Natural killer cell (primary cell): ENCODE data around the gene IFT27. TPM values are rescaled to one million over a fixed set of nuclear protein-coding genes. Genes with fewer than 3 reads are reported as not detected.

Experiments used
- ATAC-seq, 3 donors: fragments of 150-1000 bp in 2 of 3; fragments of 200-7000 bp in 1 of 3; cut with Tn5 transposase; 1 replicate in 1 of 3; 2 replicates in 2 of 3; pipeline ENCODE4 v1.10.0; 2021; ENCODE audit warnings: mild to moderate bottlenecking in 2 of 3, moderate library complexity in 2 of 3
- DNase-seq, 2 donors: peaks; one replicate each; pipeline versions ENCODE4 v3.0.0 to v3.0.0-alpha.2; 2013 to 2021; ENCODE audit warnings: mixed read lengths in 1 of 2
- H3K27ac ChIP-seq: one replicate; pipeline ENCODE4 v1.5.1; 2013; ENCODE audit warnings: mild to moderate bottlenecking, low read length
- H3K27me3 ChIP-seq: one replicate; pipeline ENCODE4 v1.6.1; 2013; ENCODE audit warnings: low read length; ENCODE audit not compliant: control insufficient read depth, insufficient read depth
- H3K36me3 ChIP-seq: one replicate; pipeline ENCODE4 v1.6.1; 2013; ENCODE audit warnings: low read length; ENCODE audit not compliant: control insufficient read depth, insufficient read depth
- H3K4me1 ChIP-seq: one replicate; pipeline ENCODE4 v1.6.1; 2013; ENCODE audit warnings: low read length; ENCODE audit not compliant: control insufficient read depth, insufficient read depth
- H3K4me3 ChIP-seq: one replicate; pipeline ENCODE4 v1.5.1; 2013; ENCODE audit warnings: low read length
- H3K9me3 ChIP-seq: one replicate; pipeline ENCODE4 v1.6.1; 2013; ENCODE audit warnings: low read length; ENCODE audit not compliant: control insufficient read depth, insufficient read depth
- H3K27ac Mint-ChIP-seq, 2 donors: one replicate each; pipeline ENCODE4 v1.8.0; 2022; ENCODE audit warnings: mild to moderate bottlenecking in 2 of 2, mixed read lengths in 2 of 2, moderate library complexity in 1 of 2
- H3K27me3 Mint-ChIP-seq, 2 donors: one replicate each; pipeline ENCODE4 v1.8.0; 2022; ENCODE audit warnings: low read depth in 2 of 2, mixed read lengths in 2 of 2
- H3K36me3 Mint-ChIP-seq: one replicate; pipeline ENCODE4 v1.8.0; 2022; ENCODE audit warnings: mixed read lengths
- H3K4me1 Mint-ChIP-seq, 2 donors: one replicate each; pipeline ENCODE4 v1.8.0; 2022; ENCODE audit warnings: mixed read lengths in 2 of 2
- H3K4me3 Mint-ChIP-seq: one replicate; pipeline ENCODE4 v1.8.0; 2022; ENCODE audit warnings: mild to moderate bottlenecking, moderate library complexity, mixed read lengths
- H3K9me3 Mint-ChIP-seq, 2 donors: one replicate each; pipeline ENCODE4 v1.8.0; 2022; ENCODE audit warnings: mixed read lengths in 2 of 2
- WGBS: methylation state at CpG from one replicate; pipeline ENCODE4 v1.1.7; 2013; ENCODE audit warnings: missing lambda C conversion rate; ENCODE audit not compliant: insufficient coverage; 5-methylcytosine and 5-hydroxymethylcytosine counted together
- intact Hi-C: fragments of 100-400 bp; cut with micrococcal nuclease; formaldehyde crosslinking; loops from one replicate; pipeline ENCODE4 v1.14.2; 2022
- total RNA-seq, 4 donors: library from RNA; stranded (reverse); fragments of 120-200 nt in 1 of 4; gene quantifications; one replicate each; pipeline versions ENCODE4 v1.2.3 to v1.2.4, GENCODE V29; 2013 to 2022
- TF ChIP-seq, protein P1 (sequence below): fragments of 200-600 bp; IDR thresholded peaks from one replicate; pipeline ENCODE4 v1.8.0; 2022; ENCODE audit warnings: antibody characterized with exemption

IFT27 gene
- total RNA-seq, 3 donors from 2014 or later (not counting 1 experiment from before 2014, with no cell fraction given): 16.5 to 30.1 (median 27.1) TPM

DNA sequence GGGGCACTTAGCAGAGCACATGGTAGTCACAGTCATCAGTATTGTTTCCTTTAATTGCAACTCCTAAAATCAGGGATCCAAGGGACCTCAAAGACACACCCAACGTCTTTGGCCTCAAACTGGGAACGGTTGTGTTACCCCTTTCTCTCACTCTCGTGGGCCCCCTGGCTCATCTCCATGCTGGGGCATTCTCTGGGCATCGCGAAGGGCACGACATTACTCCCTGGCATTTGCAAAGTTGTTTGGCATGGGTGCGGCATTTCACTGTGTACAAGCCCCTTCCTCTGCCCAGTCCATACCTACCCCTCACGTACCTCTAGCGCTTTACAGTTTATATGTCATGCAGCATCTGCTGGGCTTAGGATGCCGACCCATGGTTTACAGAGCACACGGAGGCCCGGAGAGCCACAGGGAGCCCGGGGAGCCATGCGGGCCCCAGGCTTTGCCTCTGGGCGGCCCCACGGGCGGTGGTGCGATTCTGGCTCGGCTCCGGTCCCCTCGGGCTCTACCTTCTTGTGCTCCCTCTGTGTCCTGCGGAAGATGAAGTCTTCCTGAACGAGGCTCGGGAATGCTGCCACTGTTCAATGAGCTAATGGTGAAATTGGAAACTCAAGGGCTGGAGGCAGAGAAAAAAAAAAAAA, 50.4 kb downstream of the IFT27 start:
- no peaks in the 10 kb centered on the region for H3K4me1 ChIP-seq
- peaks cover 10% of the 10 kb centered on the region for H3K27me3 ChIP-seq
- TF ChIP-seq, protein P1, sequence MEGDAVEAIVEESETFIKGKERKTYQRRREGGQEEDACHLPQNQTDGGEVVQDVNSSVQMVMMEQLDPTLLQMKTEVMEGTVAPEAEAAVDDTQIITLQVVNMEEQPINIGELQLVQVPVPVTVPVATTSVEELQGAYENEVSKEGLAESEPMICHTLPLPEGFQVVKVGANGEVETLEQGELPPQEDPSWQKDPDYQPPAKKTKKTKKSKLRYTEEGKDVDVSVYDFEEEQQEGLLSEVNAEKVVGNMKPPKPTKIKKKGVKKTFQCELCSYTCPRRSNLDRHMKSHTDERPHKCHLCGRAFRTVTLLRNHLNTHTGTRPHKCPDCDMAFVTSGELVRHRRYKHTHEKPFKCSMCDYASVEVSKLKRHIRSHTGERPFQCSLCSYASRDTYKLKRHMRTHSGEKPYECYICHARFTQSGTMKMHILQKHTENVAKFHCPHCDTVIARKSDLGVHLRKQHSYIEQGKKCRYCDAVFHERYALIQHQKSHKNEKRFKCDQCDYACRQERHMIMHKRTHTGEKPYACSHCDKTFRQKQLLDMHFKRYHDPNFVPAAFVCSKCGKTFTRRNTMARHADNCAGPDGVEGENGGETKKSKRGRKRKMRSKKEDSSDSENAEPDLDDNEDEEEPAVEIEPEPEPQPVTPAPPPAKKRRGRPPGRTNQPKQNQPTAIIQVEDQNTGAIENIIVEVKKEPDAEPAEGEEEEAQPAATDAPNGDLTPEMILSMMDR: no peak
- H3K36me3 Mint-ChIP-seq: no peaks in the 10 kb centered on the region
- H3K4me3 Mint-ChIP-seq: no peak overlapping the region
- H3K9me3 ChIP-seq: no peaks in the 10 kb centered on the region
- H3K9me3 Mint-ChIP-seq: no peaks in the 10 kb centered on the region
- H3K4me3 ChIP-seq: no peak overlapping the region
- ATAC-seq: no peak
- H3K27ac ChIP-seq: no peak overlapping the region
- H3K27me3 Mint-ChIP-seq: peaks cover 12 to 28% of the 10 kb centered on the region in 2 donors
- DNase-seq: no peak
- intact Hi-C loops: no loop called here
- 81% methylated on average over 24 of the region's 24 CpGs for WGBS
- no peaks in the 10 kb centered on the region for H3K4me1 Mint-ChIP-seq
- no peak overlapping the region for H3K27ac Mint-ChIP-seq
- H3K36me3 ChIP-seq: no peaks in the 10 kb centered on the region

DNA sequence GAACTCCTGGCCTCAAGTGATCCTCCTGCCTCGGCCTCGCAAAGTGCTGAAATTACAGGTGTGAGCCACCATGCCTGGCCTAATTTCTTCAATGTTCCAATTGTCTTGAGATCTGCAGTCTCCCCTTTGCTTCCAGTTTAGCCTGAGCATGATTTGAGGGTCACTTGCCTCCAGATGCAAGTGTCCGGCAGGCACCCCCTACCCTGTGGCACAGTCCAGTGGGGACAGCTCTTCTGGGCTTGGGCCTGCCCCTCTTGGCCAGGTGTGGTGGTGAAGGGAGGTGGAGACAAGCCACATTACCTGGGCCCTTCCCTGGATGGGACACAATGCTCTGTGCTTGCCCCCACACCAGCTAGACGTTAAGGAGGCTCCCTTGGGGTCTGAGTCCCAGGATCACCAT, 51.1 kb downstream of the IFT27 start:
- H3K4me3 ChIP-seq: no peak overlapping the region
- no peak overlapping the region for H3K4me3 Mint-ChIP-seq
- TF ChIP-seq, protein P1: no peak
- WGBS: 84% methylated on average over 4 of the region's 4 CpGs
- intact Hi-C loops: no loop called here
- H3K9me3 Mint-ChIP-seq: no peaks in the 10 kb centered on the region
- H3K36me3 Mint-ChIP-seq: no peaks in the 10 kb centered on the region
- H3K27me3 ChIP-seq: peaks cover 10% of the 10 kb centered on the region
- H3K4me1 ChIP-seq: no peaks in the 10 kb centered on the region
- H3K27ac ChIP-seq: no peak overlapping the region
- H3K4me1 Mint-ChIP-seq: no peaks in the 10 kb centered on the region
- H3K27me3 Mint-ChIP-seq: peaks cover 12 to 22% of the 10 kb centered on the region in 2 donors
- no peaks in the 10 kb centered on the region for H3K36me3 ChIP-seq
- DNase-seq: no peak
- no peak for ATAC-seq
- no peak overlapping the region for H3K27ac Mint-ChIP-seq
- H3K9me3 ChIP-seq: no peaks in the 10 kb centered on the region

DNA sequence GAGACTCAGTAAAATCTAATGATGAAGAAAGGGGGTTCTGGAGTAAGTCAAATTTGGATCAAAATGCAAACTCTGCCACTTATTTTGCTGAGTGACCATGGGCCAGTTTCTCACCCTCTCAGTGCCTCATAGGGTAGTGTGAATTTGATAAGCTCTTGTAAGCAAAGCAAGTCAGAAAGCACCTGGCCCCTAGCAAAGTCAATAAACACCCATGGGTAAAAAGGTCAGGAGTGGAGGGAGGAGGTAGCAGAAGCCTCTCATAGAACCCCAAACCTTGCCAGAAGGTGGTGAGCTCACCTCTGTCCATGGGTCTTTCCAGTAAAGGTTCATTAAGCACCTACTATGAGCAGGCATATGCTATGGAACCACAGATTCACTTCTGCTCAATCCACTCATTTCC, 53.9 kb downstream of the IFT27 start:
- H3K4me3 Mint-ChIP-seq: no peak overlapping the region
- TF ChIP-seq, protein P1: no peak
- H3K36me3 Mint-ChIP-seq: no peaks in the 10 kb centered on the region
- DNase-seq (no peak), ATAC-seq (no peak)
- H3K4me3 ChIP-seq: no peak overlapping the region
- H3K27ac Mint-ChIP-seq: no peak overlapping the region
- no peaks in the 10 kb centered on the region for H3K9me3 ChIP-seq
- H3K27ac ChIP-seq: no peak overlapping the region
- peaks cover 10% of the 10 kb centered on the region for H3K27me3 ChIP-seq
- H3K9me3 Mint-ChIP-seq: no peaks in the 10 kb centered on the region
- no peaks in the 10 kb centered on the region for H3K36me3 ChIP-seq
- H3K4me1 ChIP-seq: no peaks in the 10 kb centered on the region
- no peaks in the 10 kb centered on the region for H3K4me1 Mint-ChIP-seq
- H3K27me3 Mint-ChIP-seq: peaks cover 20 to 27% of the 10 kb centered on the region in 2 donors
- intact Hi-C loops: no loop called here

DNA sequence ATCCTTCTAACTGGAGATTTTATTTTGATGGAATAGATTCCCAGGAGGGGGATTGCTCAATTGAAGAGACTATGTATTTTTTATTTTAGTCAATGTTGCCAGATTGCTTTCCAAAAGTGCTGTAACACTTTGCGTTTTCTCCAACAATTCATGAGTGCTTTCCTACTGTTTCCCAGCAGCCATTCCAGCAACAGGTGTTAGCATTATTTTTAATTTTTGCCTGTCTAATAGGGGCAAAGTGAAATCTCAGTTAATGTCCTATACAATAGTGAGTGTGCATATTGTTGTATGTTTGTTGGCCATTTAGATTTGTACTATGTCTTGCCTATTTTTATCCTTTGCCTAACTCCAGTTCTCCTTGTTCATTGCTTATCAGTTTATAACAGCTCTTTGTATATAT, 60.3 kb downstream of the IFT27 start:
- TF ChIP-seq, protein P1: no peak
- Histone ChIP-seq H3K36me3 (no peaks in the 10 kb centered on the region), H3K27ac (no peak overlapping the region), H3K27me3 (peaks cover 3% of the 10 kb centered on the region), H3K9me3 (no peaks in the 10 kb centered on the region), H3K4me1 (no peaks in the 10 kb centered on the region), H3K4me3 (no peak overlapping the region)
- Mint-ChIP-seq H3K36me3 (no peaks in the 10 kb centered on the region), H3K4me3 (no peak overlapping the region), H3K9me3 (no peaks in the 10 kb centered on the region), H3K27ac (no peak overlapping the region), H3K4me1 (no peaks in the 10 kb centered on the region), H3K27me3 (peaks cover 25 to 30% of the 10 kb centered on the region in 2 donors)
- 100% methylated on average over 1 of the region's 1 CpG for WGBS
- intact Hi-C loops: no loop called here
- DNase-seq (no peak), ATAC-seq (no peak)
